ENCODE measurements around the gene EPO.
"Not testable (repeated sequence)": the region's sequence is repeated elsewhere in the genome, so short reads cannot be mapped to it uniquely, and the experiment has no call there.

EPO gene

DNA sequence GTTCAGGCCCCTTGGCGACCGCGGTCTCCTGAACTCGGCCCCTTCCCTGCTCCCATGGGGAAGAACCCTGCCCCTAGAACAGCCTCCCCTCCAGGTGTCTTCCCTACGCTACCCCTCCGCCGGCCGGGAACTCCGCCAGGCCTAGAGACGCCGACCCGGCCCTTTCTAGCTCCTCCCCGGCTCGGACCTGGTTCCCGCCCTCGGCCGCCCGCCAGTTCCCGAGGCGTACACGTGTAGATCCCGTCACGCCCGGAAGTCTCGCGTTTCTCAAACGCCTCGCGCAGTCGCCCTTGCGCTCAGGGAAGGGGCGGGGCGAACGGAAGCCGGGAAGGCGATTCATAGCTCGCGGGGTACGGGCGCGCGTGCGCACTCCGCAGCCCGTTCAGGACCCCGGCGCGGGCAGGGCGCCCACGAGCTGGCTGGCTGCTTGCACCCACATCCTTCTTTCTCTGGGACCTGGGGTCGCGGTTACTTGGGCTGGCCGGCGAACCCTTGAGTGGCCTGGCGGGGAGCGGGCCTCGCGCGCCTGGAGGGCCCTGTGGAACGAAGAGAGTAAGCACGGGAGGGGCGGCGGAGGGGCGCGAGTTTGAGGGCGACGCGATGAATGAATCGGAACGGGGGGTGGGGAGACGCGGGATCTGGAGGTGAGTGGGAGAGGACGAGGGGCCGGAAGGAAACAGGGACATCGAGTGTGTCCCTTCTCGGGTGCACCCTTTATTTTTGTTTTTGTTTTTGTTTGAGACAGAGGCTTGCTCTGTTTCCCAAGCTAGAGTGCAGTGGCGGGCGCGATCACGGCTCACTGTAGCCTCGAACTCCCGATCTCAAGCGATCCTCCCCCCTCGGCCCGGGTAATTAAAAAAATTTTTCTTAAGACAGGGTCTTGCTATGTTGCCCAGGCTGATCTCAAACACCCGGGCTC lies 14.3 kb upstream of the EPO start, which contains the start of gene POP7:
POP7 (plus strand) TSS at position 369 of the 919 bp plus-strand sequence. CDS start 710 bp downstream, outside the sequence.
- peak; percentile 97 for DNase-seq

DNA sequence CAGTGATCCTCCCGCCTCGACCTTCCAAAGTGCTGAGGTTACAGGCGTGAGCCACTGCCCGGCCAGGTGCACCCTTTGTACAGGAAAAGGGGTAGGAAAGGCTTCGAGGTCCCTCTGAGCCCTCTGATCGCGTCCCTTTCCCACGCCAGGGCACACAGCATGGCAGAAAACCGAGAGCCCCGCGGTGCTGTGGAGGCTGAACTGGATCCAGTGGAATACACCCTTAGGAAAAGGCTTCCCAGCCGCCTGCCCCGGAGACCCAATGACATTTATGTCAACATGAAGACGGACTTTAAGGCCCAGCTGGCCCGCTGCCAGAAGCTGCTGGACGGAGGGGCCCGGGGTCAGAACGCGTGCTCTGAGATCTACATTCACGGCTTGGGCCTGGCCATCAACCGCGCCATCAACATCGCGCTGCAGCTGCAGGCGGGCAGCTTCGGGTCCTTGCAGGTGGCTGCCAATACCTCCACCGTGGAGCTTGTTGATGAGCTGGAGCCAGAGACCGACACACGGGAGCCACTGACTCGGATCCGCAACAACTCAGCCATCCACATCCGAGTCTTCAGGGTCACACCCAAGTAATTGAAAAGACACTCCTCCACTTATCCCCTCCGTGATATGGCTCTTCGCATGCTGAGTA lies 13.5 kb upstream of the EPO start:
- no peak for DNase-seq

DNA sequence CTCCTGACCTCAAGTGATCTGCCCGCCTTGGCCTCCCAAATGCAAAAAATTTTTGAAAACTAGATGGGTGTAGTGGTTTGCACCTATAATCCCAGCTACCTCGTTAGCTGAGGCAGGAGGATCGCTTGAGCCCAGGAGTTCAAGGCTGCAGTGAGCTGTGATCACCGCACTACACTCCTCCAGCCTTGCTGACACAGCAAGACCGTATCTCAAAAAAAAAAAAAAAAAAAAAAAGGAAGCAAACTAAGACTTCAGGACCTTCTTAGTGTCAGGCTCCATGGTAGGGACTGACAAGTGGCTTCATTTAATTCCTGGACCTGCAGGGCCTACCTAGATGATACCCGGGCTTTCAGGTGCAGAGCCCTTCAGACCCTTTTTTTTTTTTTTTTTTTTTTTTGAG lies 11.9 kb upstream of the EPO start:
- DNase-seq, result no peak

DNA sequence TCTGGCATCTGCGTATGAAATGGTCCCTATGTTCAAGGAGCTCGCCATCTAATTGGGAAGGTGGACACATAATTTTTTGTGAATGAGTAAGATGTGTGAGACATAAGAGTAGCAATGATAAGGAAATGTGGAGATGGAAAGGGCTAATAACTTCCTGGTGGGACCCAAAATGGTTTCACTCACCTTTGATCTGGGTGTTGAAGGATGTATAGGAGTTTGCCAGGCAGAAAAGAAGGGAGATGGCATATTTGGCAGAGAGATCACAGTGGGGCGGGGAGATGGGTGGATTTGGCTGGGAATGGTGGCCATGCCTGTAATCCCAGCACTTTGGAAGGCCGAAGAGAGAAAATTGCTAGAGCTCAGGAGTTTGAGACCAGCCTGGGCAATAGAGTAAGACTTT lies 9.8 kb upstream of the EPO start:
- no peak for DNase-seq

DNA sequence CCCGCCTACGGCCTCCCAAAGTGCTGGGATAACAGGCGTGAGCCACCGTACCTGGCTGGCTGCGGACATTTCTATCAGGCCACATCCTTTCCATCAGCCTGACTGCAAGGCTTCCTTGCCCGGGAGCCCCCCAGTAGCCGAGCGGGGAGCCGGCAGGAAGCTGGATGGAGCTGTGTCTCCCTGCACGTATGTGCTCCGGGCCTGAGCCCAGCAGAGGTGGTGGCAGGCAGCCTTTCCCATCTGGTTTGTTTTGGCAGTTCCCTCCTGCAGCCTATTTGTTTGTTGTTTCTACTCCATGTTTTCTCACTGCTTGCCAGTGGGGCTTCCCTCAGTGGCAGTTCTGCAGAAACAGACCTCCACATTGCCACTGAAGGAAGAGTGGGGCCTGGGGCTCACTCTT lies 8.9 kb upstream of the EPO start:
- no peak for DNase-seq

DNA sequence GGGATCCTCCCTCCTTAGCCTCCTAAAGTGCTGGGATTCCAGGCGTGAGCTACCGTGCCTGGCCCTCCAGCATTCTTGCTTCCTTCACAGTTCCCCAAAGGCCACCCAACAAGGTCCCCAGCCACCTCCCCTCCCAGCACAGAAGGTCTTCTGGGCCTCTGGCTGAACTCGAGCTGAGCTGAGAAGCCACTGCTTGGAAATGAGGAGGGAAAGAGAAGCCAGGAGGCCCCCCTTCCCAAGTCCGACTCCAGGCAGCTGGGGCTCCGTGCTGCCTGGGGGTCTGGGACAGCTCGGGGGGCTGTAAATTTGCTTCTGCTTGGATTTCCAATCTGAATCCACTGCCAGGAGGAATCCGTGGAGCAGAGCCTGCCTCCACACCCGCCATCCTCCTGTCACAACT lies 5.5 kb upstream of the EPO start:
- DNase-seq, result no peak

DNA sequence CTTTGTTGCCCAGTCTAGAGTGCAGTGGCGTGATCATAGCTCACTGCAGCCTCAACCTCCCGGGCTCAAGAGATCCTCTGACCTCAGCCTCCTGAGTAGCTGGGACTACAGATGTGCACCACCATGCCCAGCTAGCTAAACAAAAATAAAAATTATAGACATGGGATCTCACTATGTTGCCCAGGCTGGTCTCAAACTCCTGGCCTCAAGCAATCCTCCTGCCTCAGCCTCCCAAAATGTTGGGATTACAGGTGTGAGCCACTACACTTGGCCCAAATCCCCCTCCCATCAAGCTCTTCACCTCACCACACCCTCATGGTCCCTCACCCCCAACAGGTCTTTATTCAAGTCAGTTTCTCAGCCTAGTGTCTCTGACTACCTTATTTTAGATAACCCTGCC lies 3.2 kb upstream of the EPO start:
- DNase-seq, result not testable (repeated sequence)

DNA sequence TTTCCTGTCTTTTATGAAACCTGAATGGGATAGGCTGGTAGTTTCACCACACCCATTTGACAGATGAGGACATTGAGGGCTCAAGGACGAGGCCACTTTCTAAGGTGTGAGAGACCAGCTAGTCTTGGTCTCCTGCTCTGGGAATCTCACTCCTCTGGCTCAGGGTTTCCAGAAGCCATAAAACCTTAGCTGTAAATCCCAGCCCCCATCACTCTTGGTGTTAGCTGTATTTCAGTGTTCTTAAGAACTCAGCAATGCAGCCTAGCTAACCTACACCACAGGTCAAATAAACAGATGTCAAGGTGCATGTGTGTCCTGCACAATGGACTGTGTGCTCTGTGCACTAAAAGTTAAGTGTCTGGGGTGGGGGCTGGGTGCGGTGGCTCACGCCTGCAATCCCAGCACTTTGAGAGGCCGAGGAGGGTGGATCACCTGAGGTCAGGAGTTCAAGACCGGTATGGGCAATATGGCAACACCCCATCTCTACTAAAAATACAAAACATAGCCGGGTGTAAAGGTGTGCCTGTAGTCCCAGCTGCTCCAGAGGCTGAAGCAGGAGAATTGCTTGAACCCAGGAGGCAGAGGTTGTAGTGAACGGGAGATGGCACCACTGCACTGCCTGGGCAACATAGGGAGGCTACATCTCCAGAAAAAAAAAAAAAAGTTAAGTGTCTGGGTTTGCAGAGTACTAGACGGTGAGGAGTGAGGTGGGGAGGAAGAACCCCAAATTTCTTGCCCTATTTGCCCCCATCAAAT lies 567 bp upstream of the EPO start:
- DNase-seq, result no peak

DNA sequence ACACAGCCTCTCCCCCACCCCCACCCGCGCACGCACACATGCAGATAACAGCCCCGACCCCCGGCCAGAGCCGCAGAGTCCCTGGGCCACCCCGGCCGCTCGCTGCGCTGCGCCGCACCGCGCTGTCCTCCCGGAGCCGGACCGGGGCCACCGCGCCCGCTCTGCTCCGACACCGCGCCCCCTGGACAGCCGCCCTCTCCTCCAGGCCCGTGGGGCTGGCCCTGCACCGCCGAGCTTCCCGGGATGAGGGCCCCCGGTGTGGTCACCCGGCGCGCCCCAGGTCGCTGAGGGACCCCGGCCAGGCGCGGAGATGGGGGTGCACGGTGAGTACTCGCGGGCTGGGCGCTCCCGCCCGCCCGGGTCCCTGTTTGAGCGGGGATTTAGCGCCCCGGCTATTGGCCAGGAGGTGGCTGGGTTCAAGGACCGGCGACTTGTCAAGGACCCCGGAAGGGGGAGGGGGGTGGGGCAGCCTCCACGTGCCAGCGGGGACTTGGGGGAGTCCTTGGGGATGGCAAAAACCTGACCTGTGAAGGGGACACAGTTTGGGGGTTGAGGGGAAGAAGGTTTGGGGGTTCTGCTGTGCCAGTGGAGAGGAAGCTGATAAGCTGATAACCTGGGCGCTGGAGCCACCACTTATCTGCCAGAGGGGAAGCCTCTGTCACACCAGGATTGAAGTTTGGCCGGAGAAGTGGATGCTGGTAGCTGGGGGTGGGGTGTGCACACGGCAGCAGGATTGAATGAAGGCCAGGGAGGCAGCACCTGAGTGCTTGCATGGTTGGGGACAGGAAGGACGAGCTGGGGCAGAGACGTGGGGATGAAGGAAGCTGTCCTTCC lies 620 bp downstream of the EPO start:
- DNase-seq, result no peak

DNA sequence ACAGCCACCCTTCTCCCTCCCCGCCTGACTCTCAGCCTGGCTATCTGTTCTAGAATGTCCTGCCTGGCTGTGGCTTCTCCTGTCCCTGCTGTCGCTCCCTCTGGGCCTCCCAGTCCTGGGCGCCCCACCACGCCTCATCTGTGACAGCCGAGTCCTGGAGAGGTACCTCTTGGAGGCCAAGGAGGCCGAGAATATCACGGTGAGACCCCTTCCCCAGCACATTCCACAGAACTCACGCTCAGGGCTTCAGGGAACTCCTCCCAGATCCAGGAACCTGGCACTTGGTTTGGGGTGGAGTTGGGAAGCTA lies 1.2 kb downstream of the EPO start:
- no peak for DNase-seq

DNA sequence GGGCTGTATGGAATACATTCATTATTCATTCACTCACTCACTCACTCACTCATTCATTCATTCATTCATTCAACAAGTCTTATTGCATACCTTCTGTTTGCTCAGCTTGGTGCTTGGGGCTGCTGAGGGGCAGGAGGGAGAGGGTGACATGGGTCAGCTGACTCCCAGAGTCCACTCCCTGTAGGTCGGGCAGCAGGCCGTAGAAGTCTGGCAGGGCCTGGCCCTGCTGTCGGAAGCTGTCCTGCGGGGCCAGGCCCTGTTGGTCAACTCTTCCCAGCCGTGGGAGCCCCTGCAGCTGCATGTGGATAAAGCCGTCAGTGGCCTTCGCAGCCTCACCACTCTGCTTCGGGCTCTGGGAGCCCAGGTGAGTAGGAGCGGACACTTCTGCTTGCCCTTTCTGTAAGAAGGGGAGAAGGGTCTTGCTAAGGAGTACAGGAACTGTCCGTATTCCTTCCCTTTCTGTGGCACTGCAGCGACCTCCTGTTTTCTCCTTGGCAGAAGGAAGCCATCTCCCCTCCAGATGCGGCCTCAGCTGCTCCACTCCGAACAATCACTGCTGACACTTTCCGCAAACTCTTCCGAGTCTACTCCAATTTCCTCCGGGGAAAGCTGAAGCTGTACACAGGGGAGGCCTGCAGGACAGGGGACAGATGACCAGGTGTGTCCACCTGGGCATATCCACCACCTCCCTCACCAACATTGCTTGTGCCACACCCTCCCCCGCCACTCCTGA lies 2.4 kb downstream of the EPO start:
- DNase-seq, result no peak

DNA sequence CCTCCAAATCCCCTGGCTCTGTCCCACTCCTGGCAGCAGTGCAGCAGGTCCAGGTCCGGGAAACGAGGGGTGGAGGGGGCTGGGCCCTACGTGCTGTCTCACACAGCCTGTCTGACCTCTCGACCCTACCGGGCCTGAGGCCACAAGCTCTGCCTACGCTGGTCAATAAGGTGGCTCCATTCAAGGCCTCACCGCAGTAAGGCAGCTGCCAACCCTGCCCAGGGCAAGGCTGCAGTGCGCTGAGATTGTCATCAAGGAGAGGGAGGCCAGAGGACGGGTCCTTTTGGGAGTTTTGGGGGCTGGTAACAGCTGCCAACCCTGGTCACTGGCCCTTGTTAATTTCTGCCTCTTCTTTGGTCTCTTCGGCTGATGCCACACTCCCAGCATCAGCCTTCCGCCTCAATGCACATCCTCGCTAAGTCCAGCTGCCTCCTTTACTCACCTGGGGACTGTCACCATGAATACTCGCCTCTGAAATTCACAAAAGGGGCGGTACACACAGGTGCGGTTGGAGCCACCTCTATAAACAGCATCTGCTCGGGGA lies 3.5 kb downstream of the EPO start:
- no peak for DNase-seq

DNA sequence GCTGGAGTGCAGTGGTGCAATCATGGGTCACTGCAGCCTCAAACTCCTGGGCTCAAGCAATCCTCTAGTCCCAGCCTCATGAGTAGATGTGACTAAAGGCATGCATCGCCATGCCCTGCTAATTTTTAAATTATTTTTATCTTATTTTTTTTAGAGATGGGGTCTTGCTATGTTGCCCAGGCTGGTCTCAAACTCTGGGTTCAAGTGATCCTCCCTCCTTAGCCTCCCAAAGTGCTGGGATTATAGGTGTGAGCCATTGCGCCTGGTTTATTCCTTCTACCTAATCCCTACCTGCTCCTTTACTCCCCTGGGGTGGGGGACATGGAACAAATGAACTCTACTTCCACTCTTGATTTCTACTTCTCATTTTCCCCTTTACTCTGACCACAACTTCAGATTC lies 4.1 kb downstream of the EPO start:
- not testable (repeated sequence) for DNase-seq

DNA sequence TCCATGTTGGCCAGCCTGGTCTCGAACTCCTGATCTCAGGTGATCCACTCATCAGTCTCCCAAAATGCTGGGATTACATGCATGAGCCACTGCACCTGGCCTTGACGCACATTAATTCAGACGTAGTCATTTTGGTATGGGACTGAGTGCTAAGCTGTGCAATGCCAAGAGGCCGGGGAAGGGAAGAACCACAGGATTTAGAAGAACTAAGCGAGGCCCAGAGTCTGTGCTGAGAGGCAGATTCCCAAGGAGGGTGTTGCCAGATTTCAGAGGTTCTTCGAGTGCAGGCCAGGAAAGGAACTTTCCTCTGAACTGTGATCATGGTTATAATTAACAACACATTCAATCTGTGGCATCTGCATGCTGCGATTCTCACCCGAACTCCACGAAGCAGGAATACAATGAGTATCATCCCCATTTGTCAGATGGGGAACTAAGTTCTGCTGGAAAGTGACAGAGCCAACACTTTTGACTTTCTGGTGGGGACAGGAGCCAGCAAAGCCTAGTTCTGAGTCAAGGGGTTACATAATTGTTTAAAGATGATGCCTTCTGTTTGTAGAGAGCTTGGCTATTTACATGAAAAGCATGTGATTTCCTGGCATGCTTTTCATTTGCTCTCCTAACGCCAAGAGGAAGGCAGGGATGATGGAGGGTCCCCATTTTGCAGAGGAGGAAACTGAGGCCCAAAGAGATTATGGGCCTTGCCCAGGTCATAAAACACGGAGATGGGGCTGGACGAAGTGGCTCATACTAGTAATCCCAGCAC lies 6.9 kb downstream of the EPO start:
- DNase-seq, result no peak

DNA sequence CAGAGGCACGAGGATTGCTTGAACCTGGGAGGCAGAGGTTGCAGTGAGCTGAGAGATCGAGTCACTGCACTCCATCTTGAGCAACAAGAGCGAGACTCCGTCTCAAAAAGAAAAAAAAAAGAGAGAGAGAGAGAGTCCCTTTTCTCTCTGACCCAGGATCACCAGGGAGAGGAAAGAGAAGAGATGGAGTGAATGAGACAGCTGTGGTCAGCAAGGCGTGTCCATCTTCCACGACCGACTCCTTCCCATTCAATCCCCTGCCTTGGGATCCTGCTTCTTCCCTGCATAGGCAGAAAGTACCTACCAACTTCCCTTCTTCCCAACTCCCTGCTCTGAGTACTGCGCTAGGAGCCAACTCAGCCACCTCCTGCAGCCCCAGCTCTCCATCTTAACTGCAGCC lies 7.9 kb downstream of the EPO start:
- DNase-seq, result no peak

DNA sequence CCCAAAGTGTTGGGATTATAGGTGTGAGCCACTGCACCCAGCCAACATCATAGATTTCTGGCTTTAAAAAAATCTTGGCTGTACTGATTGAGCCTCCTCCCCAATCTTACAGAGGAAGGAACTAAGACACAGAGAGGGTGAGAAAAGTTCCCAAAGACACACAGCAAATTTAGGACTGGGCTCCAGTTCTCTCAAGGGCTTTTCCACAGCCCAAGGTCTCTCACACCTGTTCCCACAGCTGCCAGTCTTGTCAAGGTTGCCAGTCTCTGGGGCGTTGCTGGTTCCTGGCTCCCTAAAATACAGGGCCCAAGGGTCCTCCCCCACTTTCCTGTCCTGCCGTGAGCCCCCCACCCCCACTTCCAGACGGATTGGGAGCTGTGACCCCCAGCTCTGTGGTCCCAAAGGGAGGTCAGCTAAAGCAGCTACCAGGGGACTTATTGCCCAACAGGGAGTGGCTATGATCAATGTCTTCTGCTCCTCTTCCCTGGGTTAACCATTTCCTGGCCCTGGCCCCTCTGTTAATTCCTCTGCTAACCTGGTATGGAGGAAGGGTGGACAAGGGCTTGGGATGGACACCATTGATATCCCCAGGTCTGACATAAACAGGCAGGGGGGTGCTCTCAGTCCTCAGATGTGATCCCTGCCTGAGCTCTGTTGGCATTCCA lies 10.0 kb downstream of the EPO start:
- no peak for DNase-seq

DNA sequence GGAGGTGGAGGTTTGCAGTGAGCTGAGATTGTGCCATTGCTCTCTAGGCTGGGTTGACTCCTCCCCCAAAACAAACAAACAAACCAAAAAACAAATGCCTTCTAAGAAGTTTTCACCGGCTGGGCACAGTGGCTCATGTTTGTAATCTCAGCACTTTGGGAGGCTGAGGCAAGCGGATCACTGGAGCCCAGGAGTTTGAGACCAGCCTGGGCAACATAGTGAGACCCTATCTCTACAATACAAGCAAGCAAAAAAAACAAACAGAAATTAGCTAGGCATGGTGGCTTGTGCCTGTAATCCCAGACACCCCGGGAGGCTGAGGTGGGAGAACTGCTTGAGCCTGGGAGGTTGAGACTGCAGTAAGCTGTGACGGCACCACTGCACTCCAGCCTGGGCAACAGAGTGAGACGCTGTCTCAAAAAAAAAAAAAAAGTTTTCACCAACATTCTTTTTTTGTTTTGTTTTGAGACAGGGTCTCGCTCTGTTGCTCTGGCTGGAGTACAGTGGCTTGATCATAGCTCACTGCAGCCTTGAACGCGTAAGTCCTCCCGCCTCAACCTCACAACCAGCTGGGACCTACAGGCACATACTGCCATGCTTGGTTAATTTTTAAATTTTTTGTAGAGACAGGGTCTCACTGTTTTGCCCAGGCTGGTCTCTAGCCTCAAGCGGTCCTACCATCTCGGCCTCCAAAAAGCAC lies 11.8 kb downstream of the EPO start:
- DNase-seq, result no peak

DNA sequence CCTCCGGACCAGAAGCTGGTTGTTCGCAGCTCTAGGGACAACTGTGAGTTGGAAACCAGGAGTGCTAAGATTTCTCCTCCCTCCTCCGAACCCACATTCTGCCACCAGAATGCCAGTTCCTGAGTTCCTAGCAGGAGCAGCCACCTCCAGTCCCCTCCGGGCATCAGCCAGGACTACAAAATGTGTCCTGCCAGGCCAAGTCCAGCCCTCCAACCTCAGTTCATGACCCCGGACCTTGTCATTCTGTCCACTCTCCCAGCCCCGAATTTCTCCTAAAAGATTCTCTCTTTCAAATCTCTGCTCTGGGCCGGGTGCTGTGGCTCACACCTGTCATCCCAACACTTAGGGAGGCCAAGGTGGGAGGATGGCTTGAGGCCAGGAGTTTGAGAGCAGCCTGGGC lies 15.5 kb downstream of the EPO start:
- DNase-seq, result no peak

DNA sequence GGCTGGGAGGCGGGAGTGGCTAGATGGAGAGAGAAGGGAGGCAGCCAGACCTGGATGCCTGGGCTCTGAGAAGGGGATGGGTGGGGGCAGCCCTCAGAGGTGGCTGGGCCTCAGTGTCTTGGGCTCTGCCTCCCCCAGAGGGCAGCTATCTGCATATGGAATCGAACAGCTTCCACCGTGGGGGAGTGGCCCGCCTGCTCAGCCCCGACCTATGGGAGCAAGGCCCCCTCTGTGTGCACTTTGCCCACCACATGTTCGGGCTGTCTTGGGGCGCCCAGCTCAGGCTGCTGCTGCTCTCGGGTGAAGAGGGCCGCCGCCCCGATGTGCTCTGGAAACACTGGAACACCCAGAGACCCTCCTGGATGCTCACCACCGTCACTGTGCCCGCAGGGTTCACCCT lies 16.4 kb downstream of the EPO start:
- DNase-seq, result no peak

DNA sequence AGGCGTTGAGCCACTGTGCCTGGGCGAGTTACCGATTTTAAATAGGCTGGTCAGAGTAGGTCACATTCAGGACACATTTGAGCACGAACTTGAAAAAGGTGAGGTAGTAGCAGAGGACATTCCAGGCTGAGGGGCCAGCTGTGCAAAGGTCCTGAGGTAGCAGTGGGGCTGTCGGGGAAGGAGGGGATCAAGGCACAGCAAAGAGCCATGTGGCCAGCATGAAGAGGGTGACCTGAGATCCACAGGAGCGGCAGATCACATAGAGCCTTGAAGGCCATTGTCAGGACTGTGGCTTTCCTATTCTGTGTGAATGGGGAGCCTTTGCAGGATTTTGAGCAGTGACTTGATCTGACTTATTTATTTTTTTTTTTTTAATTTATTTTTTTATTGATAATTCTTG lies 19.7 kb downstream of the EPO start:
- DNase-seq, result no peak

Measured in CD4-positive, alpha-beta T cell treated with Interleukin-4 for 1 hour (primary cell).